Measurements from ENCODE around the gene ARSA.

- no peak for TF ChIP-seq POLR2AphosphoS5 (IDR thresholded peaks at IDR 0.05)
- no peak for TF ChIP-seq CTCF (IDR thresholded peaks at IDR 0.05)
These were observed 20.9 kb downstream of the ARSA start for GRCh38 chr22:50606946-50607658.

Measured in upper lobe of left lung (tissue), 4 donors.